ENCODE data around the gene MT1F. TPM values are rescaled to one million over a fixed set of nuclear protein-coding genes. Genes with fewer than 3 reads are reported as not detected.

MT1F gene
- total and polyA plus RNA-seq, 2 donors (not counting 1 experiment from before 2014, with no cell fraction given) = 2.1 to 3.2 TPM

- H3K4me3 ChIP-seq (replicated peaks in 1 of 4; ENCODE audit: control extremely low read depth in 1 of 4, insufficient read depth in 1 of 4, low read depth in 3 of 4, low read length in 4 of 4) = no peak overlapping the region
- peak overlapping the region; percentile 59 for H3K27ac ChIP-seq (ENCODE audit: insufficient read depth, low read length)
- TF ChIP-seq EZH2 (IDR thresholded peaks at IDR 0.05; ENCODE audit: low read length, missing control alignments) (no peak), CTCF (conservative IDR thresholded peaks at IDR 0.05 in 1 of 2, IDR thresholded peaks at IDR 0.05 in 1 of 2; ENCODE audit: low read depth in 1 of 2, low read length in 2 of 2) (no peak)
- DNase-seq (ENCODE audit: low read depth in 2 of 2) = peak in 1 of 2 donors; percentile 96
- peaks cover 36% of the 10 kb centered on the region for H3K4me1 ChIP-seq (ENCODE audit: control insufficient read depth, extremely low read depth, insufficient read depth, low read length)
- no peak overlapping the region for H2AFZ ChIP-seq (ENCODE audit: low read length)
- H4K20me1 ChIP-seq (ENCODE audit: control insufficient read depth, extremely low read depth, insufficient read depth, low read length) = no peaks in the 10 kb centered on the region
- no peaks in the 10 kb centered on the region for H3K27me3 ChIP-seq (ENCODE audit: control insufficient read depth, insufficient read depth, low read length)
- H3K36me3 ChIP-seq (ENCODE audit: control insufficient read depth, insufficient read depth, low read length) = no peaks in the 10 kb centered on the region
- H3K4me2 ChIP-seq (ENCODE audit: extremely low read depth, insufficient read depth, low read length) = no peak overlapping the region
- no peaks in the 10 kb centered on the region for H3K9me3 ChIP-seq (ENCODE audit: control insufficient read depth, insufficient read depth, low read depth, low read length)
- no peaks in the 10 kb centered on the region for H3K79me2 ChIP-seq (ENCODE audit: control insufficient read depth, insufficient read depth, low read length)
- H3K9ac ChIP-seq (ENCODE audit: insufficient read depth, low read length) = no peak overlapping the region
Measured at GRCh38 chr16:56614549-56614991, 43.2 kb upstream of the MT1F start.

- Histone ChIP-seq H3K9ac (ENCODE audit: insufficient read depth, low read length) (no peak overlapping the region), H3K9me3 (ENCODE audit: control insufficient read depth, insufficient read depth, low read depth, low read length) (no peaks in the 10 kb centered on the region), H3K27ac (ENCODE audit: insufficient read depth, low read length) (no peak overlapping the region), H3K36me3 (ENCODE audit: control insufficient read depth, insufficient read depth, low read length) (no peaks in the 10 kb centered on the region), H4K20me1 (ENCODE audit: control insufficient read depth, extremely low read depth, insufficient read depth, low read length) (no peaks in the 10 kb centered on the region), H3K27me3 (ENCODE audit: control insufficient read depth, insufficient read depth, low read length) (no peaks in the 10 kb centered on the region), H3K4me1 (ENCODE audit: control insufficient read depth, extremely low read depth, insufficient read depth, low read length) (peaks cover 32% of the 10 kb centered on the region), H3K4me3 (replicated peaks in 1 of 4; ENCODE audit: control extremely low read depth in 1 of 4, insufficient read depth in 1 of 4, low read depth in 3 of 4, low read length in 4 of 4) (no peak overlapping the region), H3K79me2 (ENCODE audit: control insufficient read depth, insufficient read depth, low read length) (no peaks in the 10 kb centered on the region), H3K4me2 (ENCODE audit: extremely low read depth, insufficient read depth, low read length) (no peak overlapping the region), H2AFZ (ENCODE audit: low read length) (no peak overlapping the region)
- TF ChIP-seq EZH2 (IDR thresholded peaks at IDR 0.05; ENCODE audit: low read length, missing control alignments) (no peak), CTCF (conservative IDR thresholded peaks at IDR 0.05 in 1 of 2, IDR thresholded peaks at IDR 0.05 in 1 of 2; ENCODE audit: low read depth in 1 of 2, low read length in 2 of 2) (no peak)
- DNase-seq (ENCODE audit: low read depth in 2 of 2) = peak; percentile 65 to 66
Measured at GRCh38 chr16:56615353-56615752, 42.4 kb upstream of the MT1F start.

GRCh38 chr16:56616608-56617211, 41.0 kb upstream of the MT1F start:
- Histone ChIP-seq H2AFZ (ENCODE audit: low read length) (peak overlapping the region; percentile 85), H3K36me3 (ENCODE audit: control insufficient read depth, insufficient read depth, low read length) (no peaks in the 10 kb centered on the region), H3K4me3 (replicated peaks in 1 of 4; ENCODE audit: control extremely low read depth in 1 of 4, insufficient read depth in 1 of 4, low read depth in 3 of 4, low read length in 4 of 4) (peak overlapping the region in 3 of 4 experiments; percentile 19 to 44 (median 31)), H4K20me1 (ENCODE audit: control insufficient read depth, extremely low read depth, insufficient read depth, low read length) (no peaks in the 10 kb centered on the region), H3K79me2 (ENCODE audit: control insufficient read depth, insufficient read depth, low read length) (no peaks in the 10 kb centered on the region), H3K4me2 (ENCODE audit: extremely low read depth, insufficient read depth, low read length) (peak overlapping the region; percentile 65), H3K9ac (ENCODE audit: insufficient read depth, low read length) (peak overlapping the region; percentile 36), H3K27me3 (ENCODE audit: control insufficient read depth, insufficient read depth, low read length) (no peaks in the 10 kb centered on the region), H3K9me3 (ENCODE audit: control insufficient read depth, insufficient read depth, low read depth, low read length) (no peaks in the 10 kb centered on the region), H3K27ac (ENCODE audit: insufficient read depth, low read length) (peak overlapping the region; percentile 77), H3K4me1 (ENCODE audit: control insufficient read depth, extremely low read depth, insufficient read depth, low read length) (peaks cover 19% of the 10 kb centered on the region)
- no peak for TF ChIP-seq CTCF (conservative IDR thresholded peaks at IDR 0.05 in 1 of 2, IDR thresholded peaks at IDR 0.05 in 1 of 2; ENCODE audit: low read depth in 1 of 2, low read length in 2 of 2)
- no peak for TF ChIP-seq EZH2 (IDR thresholded peaks at IDR 0.05; ENCODE audit: low read length, missing control alignments)
- DNase-seq (ENCODE audit: low read depth in 2 of 2) = no peak

Measured in fibroblast of lung (primary cell).